HG03457 (cell line): ENCODE measurements around the gene UCN.
"Not testable (repeated sequence)": the region's sequence is repeated elsewhere in the genome, so short reads cannot be mapped to it uniquely, and the experiment has no call there.

Source experiments
- ATAC-seq: cut with Tn5 transposase; IDR thresholded peaks from one replicate; pipeline ENCODE4 v1.9.1; 2021; ENCODE audit warnings: moderate number of reproducible peaks; ENCODE audit not compliant: unreplicated experiment

Gene UCN, protein sequence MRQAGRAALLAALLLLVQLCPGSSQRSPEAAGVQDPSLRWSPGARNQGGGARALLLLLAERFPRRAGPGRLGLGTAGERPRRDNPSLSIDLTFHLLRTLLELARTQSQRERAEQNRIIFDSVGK

DNA sequence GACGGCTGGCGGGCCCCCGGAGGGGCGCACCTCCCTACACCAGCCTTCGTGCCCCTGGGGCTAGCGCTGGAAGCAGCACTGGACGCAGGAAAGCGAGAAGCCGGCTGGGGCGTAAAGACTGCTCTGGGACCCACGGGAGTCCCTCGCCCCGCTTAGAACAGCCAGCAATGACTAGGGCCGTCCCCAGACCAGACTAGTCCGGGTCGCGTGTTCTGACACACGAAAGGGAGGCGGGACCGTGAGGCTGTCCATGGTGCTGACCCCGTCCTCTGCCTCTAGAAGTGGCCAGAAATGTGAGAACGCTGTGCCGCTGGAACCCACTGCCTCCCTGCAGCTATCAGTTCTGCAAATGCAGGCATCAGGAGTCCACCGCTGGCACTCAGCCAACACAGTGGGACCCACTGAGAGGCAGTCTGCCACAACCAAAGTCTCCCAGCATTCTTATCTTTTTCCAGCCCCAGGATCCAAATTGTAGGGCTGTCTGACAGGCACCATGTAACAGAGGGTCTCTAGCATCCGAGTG lies at the start of gene UCN:
Gene UCN, minus strand, starts transcription at position 87 of the 523 bp plus-strand sequence. CDS start 550 bp downstream, outside the sequence.
- ATAC-seq: no peak

DNA sequence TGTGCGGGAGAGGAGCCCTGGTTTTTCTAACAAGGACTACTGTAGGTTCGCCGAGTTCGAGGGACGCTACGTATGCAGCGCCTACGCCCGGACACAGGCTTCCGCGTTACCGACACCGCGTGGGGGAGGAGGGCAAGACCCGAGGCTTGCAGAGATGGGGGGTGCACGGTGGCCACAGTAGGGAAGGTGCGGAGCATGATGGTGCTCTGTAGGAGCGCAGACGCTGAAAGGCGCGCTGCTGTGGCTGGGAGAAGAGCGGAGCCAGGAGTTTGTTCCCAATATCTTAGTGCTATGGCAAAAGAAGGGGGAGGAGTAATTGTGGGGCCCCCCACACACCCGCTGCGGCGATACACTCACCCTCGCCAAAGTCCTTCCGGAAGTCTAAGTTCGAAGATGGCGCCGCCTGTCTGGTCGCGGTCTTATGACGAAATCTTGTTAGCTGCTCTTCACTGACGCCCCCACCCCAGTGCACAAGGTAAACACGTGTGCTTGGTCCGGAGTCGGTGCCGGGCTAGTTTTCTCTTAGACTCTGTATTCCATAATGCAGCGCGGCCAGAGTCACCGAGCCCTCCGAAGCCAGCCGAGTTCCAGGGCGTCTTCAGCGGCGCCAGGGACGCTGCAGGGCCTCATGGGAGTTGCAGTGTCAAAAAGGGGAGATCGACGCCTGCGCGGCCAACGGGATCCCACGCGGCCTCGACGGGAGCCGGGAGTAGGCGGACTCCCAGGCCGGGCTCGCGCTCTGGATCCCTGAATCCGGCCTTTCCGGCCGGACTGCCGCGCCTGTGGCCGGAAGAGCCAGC lies 48.3 kb upstream of the UCN start, which contains the start of gene GTF3C2:
Gene GTF3C2, minus strand, starts transcription at position 383 of the 800 bp plus-strand sequence. CDS start 13,210 bp downstream, outside the sequence.
- ATAC-seq: peak; percentile 68

DNA sequence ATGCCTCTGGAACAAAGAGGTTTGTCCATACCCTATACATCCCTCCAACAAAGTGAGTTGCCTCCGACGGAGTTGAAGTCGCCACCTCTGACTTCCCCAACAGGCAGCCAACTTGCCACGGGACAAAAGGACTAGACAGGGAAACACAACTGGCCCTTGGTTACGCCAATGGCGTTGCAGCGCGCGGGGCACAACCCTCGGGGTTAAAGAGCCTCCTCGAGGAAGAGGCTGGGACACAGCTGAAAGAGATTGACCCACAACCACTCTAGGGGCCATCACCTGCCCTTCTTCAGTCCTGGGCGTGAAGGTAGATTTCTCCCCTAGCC lies 47.8 kb upstream of the UCN start:
- ATAC-seq: peak; percentile 31

DNA sequence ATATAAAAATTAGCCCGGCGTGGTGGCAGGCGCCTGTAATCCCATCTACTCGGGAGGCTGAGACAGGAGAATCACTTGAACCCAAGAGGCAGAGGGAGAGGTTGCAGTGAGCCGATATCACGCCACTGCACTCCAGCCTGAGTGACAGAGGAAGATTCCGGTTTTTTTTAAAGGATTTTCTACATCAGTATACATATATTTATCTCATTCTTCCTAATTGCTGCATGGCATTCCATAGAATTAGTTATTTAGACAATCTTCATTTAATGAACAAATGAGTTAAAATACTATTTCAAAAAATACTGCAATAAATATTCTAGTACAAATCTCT lies 46.3 kb upstream of the UCN start:
- ATAC-seq: no peak

DNA sequence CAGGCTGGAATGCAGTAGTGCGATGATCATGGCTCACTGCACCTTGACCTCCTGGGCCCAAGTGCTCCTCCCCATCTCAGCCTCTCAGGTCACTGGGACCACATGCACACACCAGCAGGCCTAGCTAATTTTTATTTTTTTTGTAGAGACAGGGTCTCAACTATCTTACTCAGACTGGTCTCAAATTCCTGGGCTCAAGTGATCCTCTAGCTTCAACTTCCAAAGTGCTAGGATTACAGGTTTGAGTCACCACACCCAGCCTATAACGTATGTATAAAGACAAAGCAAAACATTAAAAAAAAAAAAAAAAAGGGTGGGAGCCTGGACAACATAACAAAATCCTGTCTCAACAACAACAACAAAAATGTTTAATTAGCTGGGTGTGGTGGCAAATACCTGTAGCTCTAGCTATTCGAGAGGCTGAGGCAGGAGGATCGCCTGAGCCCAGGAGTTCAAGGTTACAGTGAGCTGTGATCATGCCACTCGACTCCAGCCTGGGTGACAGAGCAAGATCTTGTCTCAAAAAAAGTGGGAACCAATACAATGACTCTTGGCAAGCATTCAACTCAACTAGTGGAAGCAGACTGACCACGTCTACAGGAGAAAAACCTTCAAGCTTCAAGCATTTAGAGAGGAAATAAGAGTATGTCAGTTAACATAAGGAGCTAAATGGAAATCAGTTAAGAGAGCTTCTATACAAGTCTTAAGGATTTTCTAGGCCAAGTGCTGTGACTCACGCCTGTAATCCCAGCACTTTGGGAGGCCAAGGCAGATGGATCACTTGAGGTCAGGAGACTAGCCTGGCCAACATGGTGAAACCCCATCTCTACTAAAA lies 45.7 kb upstream of the UCN start:
- no peak for ATAC-seq

DNA sequence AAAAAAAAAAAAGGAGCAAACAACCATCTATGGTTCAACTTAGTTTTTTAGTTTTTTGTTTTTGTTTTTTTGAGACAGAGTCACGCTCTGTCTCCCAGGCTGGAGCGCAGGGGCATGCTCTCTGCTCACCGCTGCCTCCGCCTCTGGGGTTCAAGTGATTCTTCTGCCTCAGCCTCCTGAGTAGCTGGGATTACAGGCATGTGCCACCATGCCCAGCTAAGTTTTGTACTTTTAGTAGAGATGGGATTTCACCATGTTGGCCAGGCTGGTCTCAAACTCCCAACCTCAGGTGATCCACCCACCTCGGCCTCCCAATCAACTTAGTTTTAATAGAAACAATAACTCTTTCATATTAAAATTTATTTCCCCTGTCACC lies 45.1 kb upstream of the UCN start:
- ATAC-seq: not testable (repeated sequence)

- ATAC-seq: no peak
Observed at GRCh38 chr2:27351802-27352598, 43.8 kb upstream of the UCN start.

DNA sequence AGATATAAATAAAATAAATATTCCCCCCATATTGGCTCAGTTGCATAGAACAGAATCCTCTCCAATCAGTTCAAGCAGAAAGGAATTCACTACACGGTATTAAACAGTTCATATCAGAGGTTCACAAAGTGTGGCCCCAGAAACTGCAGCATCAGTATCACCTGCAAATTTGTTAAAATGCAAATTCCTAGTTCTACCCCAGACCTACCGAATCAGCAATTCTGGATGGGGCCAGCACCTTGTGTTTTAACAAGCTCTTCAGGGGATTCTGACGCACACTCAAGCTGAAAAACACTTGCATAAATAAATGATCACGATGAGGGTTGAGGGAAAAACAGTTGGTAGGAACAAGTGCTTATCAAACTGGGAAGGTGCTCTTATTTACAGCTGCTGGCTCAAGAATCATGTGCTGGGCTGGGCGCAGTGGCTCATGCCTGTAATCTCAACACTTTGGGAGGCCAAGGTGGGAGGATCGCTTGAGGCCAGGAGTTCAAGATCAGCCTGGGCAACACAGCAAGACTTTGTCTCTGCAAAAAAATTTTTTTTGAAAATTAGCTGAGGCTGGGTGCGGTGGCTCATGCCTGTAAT lies 42.0 kb upstream of the UCN start:
- no peak for ATAC-seq

DNA sequence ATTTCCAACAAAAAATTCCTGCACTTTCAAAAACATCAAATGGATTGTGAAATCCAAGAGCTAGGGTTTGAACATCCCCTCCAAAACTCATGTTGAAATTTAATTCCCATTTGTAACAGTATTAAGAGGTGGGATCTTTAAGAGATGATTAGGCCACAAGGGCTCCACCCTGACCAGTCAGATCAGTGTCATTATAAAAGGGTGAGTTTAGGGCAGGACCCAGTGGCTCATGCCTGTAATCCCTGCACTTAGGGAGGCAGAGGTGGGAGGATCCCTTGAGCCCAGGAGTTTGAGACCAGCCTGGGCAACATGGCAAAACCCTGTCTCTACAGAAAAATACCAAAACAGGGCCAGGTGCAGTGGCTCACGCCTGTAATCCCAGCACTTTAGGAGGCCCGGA lies 39.4 kb upstream of the UCN start:
- ATAC-seq: no peak

DNA sequence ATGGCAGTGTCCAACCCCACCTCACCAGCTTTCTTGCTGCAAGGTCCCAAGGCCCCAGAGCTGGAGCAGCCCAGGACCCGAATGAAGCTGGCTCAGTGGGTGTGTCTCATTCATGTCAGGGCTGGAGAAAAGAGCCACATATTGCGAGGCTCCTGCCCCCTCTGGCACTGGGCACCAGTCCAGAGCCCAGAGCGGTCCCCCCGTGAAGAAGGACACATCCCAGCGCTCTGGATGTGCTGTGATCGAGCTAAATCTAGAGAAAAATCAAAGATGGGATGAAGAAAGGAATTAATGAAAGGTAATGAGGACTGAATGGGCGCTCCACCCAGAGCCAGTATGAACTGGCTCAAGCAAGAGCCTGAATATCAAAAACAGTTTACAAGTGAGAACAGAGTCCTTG lies 27.9 kb upstream of the UCN start:
- no peak for ATAC-seq

DNA sequence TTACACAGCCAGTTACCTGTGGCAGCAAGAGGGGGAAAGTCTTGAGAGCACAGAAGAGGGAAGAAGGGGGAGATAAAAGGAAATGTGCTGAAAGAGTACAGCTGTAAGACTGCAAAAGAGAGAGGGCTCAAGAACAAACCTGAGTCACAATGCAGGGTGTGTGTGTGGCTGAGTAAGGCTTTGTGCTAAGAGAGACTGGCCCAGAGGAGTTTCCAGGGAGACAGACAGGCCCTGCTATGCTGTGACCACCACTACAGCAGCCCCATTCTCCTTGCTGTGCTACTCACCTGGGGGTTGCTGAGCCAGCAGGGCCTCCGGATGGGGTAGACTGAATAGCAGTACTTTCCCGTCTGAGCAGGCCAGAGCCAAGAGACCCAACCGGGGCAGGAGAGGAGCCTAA lies 27.1 kb upstream of the UCN start:
- ATAC-seq: no peak

GRCh38 chr2:27324720-27325119 lies 16.5 kb upstream of the UCN start:
- ATAC-seq: no peak

DNA sequence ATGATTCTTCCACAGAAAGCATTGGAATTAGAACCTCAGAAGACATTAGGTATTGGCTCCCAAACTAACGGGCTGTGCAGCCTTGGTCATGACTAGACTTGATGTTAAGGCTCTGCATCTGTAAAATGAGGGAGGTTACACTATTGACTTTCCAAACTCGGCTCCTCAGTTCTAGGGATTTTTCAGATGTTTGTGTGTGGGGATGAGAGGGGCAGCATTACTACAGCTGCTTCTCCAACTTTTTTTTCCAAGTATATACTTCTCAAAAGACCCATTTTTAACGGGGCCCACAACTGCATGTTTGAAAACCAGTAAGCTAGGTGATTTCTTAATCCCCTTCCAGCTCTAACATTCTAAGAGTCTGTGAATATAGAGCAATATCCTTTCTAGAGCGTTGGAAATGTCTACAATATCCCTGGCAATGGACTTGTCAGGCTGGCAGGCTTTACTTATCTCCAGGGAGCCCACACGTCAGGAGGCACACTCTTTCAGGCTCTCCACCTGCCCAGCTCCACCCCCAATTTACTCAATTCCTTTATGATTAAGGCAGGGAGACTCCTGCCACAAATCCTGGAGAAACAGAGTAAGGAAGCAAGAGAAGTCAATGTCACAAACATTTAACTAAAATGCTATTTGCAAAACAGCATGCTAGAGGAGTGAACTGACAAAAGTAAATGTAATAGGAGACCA lies 15.5 kb upstream of the UCN start:
- no peak for ATAC-seq

DNA sequence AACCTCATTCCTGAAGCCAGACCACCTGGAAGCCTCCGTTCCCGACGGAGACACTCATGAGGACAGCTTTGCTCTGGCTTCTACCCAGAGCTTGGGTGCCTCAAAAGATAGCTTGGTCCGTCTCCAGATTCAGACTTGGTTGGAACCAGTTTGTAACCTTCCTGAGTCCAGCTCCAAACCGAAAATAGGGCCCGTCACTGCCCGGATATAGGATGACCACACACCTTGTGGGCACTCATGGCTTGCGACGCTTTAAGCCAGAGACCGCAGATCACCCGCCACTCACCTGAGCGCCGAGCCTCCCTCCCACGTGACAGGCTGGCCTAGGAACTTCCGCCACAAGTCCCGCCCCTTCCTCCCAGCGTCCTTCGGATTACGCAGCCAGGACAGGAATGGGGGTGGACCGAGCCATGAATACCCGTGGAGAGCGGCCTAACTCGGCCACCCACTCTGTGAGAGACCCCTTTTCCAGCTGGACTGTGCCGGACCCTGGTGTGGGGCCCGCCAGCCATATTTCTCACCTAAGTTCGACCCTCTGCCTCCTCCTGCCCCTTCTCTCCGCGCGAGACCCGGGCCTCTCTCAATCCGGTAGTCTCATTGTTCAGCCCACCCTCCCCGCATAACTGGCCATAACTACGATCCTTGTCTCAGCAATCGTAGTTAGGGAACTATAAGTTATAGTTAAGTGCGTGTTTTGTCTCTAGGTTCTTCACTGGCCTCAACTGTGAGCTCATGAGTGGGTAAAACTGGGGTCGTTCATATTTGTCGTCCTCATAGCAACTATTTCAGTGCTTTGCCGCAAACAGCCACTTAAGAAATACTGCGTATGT lies 14.7 kb upstream of the UCN start, which contains the start of gene MPV17:
Gene MPV17, minus strand, starts transcription at position 332 of the 830 bp plus-strand sequence. CDS start 580 bp downstream, outside the sequence.
- peak; percentile 70 for ATAC-seq

GRCh38 chr2:27322301-27322765 lies 14.1 kb upstream of the UCN start:
- peak; percentile 6 for ATAC-seq

DNA sequence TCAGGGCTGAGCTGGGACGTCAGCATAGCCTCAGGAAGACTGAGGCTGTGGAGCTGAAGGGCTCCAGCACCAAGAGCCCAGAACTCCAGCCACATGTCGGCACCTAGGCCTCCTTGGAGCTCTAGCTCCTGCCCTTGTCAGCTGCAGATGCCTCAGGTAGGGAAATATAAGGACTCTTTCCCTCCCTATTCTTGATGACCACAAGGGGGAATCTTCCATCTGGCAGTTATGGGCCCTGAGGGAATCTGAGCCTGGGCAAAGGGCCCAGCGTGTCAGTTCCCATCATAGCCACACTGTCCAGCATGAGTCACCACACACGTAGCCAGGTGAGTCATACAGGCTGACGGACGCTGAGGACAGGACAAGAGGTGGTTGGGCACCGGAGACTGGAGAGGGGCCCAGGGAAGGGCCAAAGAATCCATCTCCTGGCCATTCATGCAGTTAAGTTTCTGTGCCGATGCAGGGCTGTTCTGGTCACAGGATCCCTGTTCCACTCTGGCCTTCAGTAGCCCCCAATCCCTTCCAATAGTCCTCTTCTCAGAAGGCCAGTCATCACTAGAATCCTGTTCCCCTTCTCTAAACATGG lies 12.8 kb upstream of the UCN start:
- no peak for ATAC-seq

GRCh38 chr2:27319839-27320238 lies 11.6 kb upstream of the UCN start:
- ATAC-seq: not testable (repeated sequence)

GRCh38 chr2:27316655-27317412 lies 8.6 kb upstream of the UCN start:
- ATAC-seq: no peak
